Activated CD4-positive, alpha-beta T cell treated with anti-CD3 and anti-CD28 coated beads for 48 hours (primary cell): ENCODE data around the gene CD79B.
A peak's percentile ranks its signal among the peaks of the same experiment; 100 is the strongest.
"Not testable (repeated sequence)": the region's sequence is repeated elsewhere in the genome, so short reads cannot be mapped to it uniquely, and the experiment has no call there.

Experiments used
- DNase-seq: peaks from one replicate; pipeline ENCODE4 v3.0.0-alpha.2; 2020

The CD79B gene

DNA sequence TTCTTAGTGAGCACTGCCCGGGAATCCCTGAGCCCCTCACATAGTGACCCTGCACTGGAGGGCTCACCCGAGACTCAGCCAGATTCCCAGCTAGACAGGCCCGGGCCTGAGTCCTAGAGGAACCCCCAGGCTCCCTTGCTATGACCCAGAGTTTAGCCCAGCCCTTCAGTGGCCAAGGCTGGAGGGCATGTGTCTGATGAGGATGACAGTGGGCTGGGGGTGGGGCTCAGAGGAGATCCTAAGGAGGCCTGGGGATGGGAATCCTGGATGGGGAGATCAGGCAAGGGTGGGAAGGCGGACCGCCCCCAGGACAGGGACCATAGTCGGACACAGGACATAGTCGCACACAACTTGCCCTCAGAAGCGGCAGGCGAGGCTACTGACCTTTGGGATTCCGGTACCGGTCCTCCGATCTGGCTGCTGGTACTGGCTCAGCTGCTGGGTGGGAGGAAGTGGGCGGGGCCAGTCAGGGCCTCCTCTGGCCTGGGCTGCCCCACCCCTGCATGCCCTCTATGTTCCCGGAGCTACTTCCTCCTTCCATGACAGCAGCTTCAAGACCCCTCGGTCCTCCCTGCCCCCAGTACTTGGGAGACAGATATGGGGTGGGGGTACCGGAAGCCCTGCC is 1.1 kb downstream of the CD79B start:
- peak; percentile 67 for DNase-seq

DNA sequence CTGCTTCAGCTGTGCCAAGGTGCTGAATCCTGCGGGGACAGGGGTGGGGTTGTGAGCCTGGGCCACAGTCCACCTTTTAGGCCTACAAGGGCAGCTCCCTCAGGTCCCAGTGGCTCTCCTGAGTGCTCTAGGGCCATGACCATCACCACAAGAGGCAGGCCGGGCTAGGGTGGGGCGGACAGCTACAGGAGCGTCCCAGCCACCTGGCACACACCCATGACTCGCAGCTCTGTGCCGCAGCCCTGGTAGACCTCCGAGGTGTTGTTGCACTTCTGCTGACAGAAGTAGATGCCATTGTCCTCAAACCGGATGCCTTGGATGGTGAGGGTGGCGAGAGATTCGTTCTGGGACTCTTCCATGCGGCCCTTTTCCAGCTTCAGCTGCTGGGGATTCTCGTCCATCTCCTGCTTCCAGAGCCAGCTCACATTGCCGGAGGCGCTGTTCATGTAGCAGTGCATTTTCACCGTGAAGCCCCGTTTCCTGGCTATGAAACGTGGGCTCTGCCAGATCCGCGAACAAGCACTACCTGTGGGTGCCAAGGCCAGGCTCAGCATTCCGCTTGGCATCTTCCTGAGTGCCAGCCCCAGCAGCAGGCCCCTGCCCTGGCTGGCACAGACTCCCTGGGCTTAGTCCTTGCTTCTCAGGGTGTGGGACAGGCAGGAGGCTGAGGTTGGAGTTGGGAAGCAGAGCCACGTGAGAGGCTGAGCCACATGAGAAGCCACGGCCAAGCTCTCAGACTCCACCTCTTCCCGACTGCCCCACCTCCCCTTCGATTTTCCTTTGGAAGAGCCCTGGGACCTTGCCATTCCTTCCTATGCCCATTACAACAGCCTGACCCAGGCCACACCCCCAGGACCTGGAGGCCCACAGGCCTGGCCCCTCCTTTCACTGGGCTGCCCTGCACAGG is 2.0 kb downstream of the CD79B start:
- no peak for DNase-seq

DNA sequence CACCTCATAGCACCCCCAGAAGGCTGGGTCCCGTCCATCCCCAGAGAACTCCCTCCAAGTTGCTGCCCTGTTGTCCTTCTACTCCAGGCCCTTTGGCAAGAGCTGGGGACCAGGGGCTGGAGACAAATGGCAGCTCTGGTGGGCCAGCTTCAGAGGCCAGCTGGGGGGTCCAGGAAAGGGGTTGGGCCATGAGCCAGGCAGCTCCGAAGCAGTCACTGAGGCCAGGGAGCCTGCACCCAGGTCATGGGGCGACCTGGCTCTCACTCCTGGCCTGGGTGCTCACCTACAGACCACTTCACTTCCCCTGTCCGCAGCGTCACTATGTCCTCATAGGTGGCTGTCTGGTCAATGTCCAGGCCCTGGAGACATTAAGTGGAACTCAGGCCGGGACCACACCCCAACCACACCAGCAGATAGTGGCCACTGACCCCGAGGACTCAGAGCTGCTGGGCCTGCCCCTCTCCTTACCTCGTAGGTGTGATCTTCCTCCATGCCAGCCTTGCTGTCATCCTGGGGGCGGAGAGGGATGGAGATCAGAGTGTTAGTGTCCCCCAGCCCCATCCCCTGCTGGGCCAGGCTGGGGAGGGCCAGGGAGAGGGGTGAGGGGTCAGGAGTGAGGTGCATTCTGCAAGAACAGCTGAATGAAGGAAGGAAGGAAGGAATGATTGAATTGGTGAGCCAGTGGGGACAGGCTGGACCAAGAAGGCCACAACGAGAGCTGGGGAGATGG is 3.0 kb downstream of the CD79B start:
- no peak for DNase-seq

DNA sequence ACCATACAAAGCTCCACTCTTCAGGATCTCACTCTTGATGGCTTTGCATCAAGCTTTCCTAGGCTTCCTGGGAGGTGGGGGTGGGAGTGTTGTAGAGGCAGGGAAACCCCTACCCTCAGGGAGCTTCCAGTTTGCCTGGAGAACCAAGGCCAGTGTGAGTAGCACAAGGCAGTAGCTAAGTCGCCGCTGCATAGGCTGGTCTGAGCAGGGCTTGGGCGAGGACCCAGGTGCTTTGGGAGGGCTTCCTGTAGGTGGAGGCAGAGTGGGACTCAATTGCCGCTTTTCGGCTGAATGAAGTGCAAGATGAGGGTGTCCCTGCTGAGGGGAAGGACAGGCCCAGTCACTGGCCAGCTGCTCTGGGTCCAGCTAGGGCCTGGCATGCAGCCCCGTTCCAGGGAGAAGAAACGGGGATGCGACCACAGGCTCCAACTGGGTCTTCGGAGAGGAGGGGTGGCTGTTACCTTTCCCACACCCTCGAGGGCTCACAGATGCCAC is 3.9 kb downstream of the CD79B start:
- no peak for DNase-seq

DNA sequence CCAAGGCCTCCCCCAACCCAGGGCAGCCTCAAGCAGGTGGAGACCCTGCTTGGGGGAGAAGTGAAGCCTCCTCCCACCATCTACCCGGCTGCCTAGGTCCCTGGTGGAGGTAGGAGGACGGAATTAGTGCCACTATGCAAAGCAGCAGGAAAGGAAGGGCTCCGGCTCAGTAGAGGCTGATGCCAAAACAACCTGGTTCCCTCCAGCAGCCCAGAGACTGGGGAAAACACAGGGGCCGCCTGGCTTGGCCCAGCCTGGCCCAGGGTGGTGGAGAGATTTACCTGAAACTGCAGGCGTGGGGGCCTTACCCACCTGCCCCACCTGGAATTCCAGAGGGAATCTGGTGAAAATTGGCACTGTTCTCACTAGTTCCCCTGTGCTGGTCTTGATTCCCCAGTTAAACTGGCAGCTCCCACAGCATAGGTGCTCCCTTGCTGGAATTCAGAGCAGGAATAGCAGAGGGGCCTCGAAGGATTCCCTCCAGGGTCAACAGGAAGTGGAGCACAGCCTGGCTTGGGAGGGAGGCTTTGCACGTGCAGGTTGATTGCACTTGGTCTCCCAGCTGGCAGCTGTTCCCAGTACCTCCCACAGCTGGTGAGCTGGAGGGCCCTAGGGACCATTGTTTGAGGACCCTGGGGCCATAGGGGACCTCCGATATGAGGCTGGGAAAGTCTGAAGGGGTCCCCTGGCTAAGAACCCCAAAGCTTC is 4.5 kb downstream of the CD79B start:
- DNase-seq: no peak

DNA sequence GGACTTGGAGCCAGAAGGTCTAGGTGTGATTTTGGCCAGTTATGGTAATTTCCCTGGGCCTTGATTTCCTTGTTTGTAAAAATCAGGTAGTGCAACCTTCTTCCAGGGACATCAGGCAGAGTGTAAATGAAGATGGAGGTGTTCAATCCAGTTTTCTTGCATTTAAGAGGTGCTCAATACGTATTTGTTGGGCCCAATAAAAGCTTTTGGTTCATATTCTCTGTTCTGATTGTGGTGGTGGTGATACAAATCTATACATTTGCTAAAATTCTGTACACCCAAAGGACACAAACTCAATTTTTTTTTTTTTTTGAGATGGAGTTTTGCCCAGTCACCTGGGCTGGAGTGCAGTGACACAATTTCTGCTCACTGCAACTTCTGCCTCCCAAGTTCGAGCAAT is 6.0 kb downstream of the CD79B start:
- DNase-seq: no peak

DNA sequence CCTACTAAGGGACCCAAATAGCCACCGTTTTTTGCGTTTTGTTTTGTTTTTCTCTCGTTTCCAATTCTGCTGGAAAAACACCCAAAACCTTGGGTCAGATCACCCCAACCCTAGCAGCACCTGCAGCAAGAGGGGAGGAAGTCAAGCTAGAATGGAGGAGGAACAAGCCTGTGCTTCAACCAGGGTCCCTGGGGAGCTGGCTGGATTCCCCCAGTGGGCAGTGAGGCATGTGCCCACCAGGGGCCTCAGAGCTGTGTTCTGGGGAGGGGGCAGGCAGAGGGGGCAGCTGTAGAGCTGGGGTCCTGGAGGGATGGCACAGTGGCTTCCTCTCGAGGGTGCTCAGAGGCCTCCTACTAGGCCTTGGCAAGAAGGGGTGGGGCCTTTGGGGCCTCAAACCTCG is 6.5 kb downstream of the CD79B start:
- DNase-seq: no peak

DNA sequence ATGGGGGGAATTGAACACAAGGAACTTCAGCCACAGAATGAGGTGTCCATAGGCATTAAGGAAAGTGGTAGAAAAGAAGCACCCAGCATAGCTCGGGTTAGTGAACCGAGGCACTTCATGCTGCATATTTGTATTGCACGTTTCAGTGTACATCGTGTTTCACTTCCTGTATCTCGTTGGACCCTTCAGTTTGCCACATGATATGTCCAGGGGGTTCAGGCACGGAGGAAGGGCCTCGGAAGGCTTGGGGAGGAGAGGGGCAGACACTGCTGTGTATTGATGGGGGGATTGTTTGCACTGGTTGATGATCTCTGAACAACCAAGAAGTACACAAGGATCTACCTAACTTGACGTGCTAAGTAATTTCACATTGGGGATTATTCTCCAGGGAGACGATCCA is 9.7 kb downstream of the CD79B start:
- DNase-seq: not testable (repeated sequence)

DNA sequence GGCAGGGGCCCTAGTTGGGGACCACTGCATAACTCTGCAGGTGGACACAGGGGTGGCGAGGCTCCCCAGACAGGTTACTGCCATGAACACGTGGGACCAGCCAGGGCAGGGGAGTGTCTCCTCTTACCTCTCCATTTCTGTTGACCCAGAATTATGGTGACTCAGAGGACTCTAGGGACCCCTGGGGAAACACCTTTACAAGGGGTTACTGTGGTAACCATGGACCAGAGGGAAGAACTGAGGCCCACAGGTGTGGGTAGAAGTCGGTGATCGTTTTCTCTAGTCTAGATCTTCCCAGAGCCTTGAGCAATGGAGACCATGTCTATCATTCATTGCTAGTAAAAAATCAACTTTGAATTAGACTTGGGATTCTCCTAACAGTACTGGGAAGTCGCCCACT is 11.4 kb downstream of the CD79B start:
- DNase-seq: not testable (repeated sequence)

DNA sequence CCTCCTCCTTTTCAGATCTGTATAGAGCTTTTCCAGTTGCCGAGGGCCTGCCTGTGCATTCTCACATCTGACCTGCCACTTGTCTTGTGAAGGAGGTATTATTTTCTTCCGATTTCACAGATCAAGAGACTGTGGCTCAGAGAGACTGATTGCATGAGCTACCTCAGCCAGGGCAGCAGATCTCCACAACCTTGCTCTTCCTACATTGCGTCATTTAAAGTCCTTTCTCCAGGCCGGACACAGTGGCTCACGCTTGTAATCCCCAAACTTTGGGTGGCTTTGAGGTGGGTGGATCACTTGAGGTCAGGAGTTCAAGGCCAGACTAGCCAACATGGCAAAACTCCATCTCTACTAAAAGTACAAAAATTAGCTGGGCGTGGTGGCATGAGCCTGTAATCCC is 12.1 kb downstream of the CD79B start:
- DNase-seq: not testable (repeated sequence)

DNA sequence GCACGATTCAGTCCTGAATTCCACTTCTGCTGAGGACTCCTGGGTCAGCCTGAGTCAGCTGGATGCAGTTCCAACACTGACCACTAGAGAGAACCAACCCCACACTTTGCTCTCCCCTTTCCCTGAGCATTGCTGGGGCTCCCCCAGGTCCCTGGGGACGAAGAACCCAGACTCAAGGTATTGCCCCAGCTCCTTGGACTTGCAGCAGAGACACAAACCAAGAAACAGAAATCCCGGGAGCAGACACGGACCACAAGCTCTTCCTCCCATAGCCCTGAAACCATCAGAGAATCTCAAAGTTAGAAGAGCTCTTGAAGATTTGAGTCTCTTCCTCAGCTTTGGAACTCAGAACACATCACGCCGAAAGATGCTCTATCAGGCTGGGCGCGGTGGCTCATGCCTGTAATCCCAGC is 12.8 kb downstream of the CD79B start:
- DNase-seq: peak; percentile 80

DNA sequence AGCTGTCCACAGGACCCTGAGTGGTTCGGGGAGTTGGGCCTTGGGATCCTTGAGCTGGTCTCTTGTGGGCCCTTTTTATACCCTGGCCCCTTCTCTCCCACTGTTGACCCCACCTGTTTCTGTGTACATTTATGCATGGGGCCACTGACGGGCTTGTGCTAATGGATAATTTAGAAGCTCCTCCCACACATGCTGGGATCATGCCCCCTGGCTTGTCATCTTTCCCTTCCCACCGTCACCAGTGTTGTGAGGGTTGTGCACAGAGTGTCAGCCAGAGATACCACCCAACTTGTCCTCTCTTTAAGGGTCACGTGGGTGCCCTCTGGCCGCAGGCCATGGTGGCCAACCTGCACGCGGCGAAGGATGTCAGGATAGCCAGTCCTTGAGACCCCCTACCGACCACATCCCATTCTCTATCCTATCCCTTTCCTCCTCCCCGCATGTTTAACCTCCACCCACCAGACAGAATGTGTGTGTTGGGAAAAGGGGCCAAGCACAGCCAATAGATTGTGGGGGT is 13.3 kb downstream of the CD79B start, which contains the start of gene GH1:
GH1 (minus strand) TSS at position 51 of the 517 bp plus-strand sequence. CDS start 63 bp downstream, outside the sequence.
- not testable (repeated sequence) for DNase-seq

DNA sequence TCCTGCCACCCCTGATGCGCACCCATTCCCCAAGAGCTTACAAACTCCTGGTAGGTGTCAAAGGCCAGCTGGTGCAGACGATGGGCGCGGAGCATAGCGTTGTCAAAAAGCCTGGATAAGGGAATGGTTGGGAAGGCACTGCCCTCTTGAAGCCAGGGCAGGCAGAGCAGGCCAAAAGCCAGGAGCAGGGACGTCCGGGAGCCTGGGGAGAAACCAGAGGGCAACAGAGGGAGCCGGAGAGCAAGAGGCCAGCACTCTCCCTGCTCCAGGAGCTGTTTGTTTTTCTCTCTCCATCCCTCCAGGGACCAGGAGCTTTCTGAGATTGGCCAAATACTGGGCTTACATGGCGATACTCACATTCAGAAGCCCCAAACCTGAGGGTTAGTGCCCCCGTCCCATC is 13.8 kb downstream of the CD79B start:
- no peak for DNase-seq

DNA sequence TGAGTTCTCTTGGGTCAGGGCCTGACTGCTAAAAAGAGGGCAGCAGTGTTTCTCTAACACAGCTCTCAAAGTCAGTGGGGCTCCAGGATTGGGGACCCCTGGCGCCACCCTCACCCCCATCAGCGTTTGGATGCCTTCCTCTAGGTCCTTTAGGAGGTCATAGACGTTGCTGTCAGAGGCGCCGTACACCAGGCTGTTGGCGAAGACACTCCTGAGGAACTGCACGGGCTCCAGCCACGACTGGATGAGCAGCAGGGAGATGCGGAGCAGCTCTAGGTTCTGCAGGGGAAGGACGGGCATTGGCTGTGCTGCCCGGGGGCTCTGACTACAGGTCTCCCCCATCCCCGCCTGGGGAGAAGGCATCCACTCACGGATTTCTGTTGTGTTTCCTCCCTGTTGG is 14.5 kb downstream of the CD79B start:
- DNase-seq: no peak

DNA sequence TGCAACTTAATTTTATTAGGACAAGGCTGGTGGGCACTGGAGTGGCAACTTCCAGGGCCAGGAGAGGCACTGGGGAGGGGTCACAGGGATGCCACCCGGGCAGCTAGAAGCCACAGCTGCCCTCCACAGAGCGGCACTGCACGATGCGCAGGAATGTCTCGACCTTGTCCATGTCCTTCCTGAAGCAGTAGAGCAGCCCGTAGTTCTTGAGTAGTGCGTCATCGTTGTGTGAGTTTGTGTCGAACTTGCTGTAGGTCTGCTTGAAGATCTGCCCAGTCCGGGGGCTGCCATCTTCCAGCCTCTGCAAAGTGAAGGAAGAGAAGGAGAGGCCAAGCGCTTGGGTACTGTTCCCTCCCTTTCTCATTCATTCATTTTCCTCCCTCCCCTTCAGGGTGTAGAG is 14.9 kb downstream of the CD79B start:
- not testable (repeated sequence) for DNase-seq

DNA sequence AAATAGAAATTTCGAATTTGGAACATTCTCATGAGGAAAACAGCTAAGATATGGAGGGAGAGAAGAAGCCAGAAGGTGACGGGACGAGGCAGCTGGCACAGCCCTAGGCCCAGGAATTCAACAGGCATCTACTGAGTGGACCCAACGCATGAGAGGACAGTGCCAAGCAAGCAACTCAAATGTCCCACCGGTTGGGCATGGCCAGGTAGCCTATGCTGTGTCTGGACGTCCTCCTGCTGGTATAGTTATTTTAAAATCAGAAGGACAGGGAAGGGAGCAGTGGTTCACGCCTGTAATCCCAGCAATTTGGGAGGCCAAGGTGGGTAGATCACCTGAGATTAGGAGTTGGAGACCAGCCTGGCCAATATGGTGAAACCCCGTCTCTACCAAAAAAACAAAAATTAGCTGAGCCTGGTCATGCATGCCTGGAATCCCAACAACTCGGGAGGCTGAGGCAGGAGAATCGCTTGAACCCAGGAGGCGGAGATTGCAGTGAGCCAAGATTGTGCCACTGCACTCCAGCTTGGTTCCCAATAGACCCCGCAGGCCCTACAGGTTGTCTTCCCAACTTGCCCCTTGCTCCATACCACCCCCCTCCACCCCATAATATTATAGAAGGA is 15.5 kb downstream of the CD79B start:
- DNase-seq: no peak

DNA sequence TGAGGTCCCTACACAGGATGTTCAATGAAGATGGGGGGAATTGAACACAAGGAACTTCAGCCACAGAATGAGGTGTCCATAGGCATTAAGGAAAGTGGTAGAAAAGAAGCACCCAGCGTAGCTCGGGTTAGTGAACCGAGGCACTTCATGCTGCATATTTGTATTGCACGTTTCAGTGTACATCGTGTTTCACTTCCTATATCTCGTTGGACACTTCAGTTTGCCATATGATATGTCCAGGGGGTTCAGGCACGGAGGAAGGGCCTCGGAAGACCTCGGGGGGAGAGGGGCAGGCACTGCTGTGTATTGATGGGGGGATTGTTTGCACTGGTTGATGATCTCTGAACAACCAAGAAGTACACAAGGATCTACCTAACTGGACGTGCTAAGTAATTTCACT is 16.4 kb downstream of the CD79B start:
- DNase-seq: not testable (repeated sequence)

DNA sequence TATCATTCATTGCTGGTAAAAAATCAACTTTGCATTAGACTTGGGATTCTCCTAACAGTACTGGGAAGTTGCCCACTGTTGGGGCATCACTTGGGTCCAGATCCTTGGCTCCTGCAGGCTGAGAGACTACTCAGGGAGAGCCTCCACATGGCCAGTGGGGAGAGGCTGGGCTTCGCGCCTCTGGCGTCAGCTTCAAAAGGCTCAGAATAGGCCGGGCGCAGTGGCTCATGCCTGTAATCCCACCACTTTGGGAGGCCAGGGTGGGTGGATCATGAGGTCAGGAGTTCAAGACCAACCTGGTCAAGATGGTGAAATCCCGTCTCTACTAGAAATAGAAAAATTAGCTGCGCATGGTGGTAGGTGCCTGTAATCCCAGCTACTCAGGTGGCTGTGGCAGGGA is 17.7 kb downstream of the CD79B start:
- no peak for DNase-seq

DNA sequence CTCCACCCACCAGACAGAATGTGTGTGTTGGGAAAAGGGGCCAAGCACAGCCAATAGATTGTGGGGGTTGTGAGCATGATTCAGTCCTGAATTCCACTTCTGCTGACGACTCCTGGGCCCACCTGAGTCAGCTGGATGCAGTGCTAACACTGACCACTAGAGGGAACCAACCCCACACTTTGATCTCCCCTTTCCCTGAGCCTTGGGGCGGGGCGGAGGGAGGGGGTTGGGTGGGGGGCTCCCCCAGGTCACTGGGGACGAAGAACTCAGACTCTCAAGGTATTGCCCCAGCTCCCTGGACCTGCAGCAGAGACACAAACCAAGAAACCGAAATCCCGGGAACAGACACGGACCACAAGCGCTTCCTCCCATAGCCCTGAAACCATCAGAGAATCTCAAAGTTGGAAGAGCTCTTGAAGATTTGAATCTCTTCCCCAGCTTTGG is 20.5 kb downstream of the CD79B start:
- DNase-seq: peak; percentile 77

DNA sequence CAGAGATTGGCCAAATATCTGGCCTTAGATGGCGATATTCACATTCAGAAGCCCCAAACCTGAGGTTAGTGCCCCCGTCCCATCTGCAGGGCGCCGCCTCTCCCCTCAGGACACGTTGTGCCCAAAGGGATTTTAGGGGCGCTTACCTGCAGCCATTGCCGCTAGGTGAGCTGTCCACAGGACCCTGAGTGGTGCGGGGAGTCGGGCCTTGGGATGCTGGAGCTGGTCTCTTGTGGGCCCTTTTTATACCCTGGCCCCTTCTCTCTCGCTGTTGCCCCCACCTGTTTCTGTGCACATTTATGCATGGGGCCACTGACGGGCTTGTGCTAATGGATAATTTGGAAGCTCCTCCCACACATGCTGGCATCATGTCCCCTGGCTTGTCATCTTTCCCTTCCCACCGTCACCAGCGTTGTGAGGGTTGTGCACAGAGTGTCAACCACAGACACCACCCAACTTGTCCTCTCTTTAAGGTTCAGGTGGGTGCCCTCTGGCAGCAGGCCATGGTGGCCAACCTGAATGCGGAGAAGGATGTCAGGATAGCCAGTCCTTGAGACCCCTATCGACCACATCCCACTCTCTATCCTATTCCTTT is 21.0 kb downstream of the CD79B start, which contains the start of gene CSHL1:
CSHL1 (minus strand) TSS at position 218 of the 595 bp plus-strand sequence; CDS start at position 156, 62 bp downstream.
- DNase-seq: no peak

DNA sequence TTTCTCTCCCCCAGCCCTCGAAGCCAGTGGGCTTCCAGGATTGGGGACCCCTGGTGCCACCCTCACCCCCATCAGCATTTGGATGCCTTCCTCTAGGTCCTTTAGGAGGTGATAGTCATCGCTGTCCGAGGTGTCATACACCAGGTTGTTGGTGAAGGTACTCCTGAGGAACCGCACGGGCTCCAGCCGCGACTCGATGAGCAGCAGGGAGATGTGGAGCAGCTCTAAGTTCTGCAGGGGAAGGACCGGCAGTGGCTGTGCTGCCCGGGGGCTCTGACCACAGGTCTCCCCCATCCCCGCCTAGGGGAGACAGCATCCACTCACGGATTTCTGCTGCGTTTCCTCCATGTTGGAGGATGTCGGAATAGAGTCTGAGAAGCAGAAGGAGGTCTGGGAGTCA is 22.0 kb downstream of the CD79B start:
- no peak for DNase-seq
